ENCODE results near the gene MAPK12. TPM values are rescaled to one million over a fixed set of nuclear protein-coding genes. Genes with fewer than 3 reads are reported as not detected.

Gene MAPK12
- total RNA-seq, 1 donor from 2014 or later = 63.3 TPM

DNA sequence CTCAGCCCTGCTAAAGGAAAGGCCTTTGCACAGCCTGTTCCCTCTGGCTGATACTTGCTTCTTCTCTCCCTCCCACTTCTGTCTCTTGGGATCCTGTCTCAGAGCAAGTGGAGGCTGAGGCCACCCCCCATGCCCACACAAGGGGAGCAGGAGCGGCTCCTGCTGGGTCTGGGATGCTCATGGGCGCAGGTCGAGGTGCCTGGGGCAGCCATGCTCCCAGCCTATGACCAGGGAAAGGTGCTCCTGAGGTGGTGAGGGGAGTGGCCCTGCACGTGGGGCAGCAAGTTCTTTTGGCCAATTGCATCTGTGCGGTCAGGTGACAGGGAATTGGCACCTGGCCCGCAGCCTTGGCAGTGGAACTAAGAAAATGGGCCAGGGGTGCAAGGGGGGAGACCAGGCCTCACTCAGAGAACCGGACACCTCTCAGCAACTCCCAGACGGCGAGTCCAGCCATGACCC is 7.2 kb upstream of the MAPK12 start:
- peaks cover 19% of the 10 kb centered on the region for H3K4me1 Mint-ChIP-seq
- peak overlapping the region; percentile 64 for H3K4me3 Mint-ChIP-seq
- no peaks in the 10 kb centered on the region for H3K9me3 Mint-ChIP-seq
- peaks cover under 1% of the 10 kb centered on the region for H3K36me3 Mint-ChIP-seq
- DNase-seq (ENCODE audit: low spot score in 2 of 2, unreplicated experiment in 2 of 2) = no peak
- no peak overlapping the region for H3K27ac Mint-ChIP-seq
- TF ChIP-seq CTCF (IDR thresholded peaks at IDR 0.05; ENCODE audit: unreplicated experiment) = no peak
- peaks cover 25% of the 10 kb centered on the region for H3K27me3 Mint-ChIP-seq (ENCODE audit: low read depth)

GRCh38 chr22:50267591-50268390 is 6.3 kb upstream of the MAPK12 start:
- no peak for TF ChIP-seq CTCF (IDR thresholded peaks at IDR 0.05; ENCODE audit: unreplicated experiment)
- H3K27ac Mint-ChIP-seq = no peak overlapping the region
- peaks cover 18% of the 10 kb centered on the region for H3K4me1 Mint-ChIP-seq
- no peak overlapping the region for H3K4me3 Mint-ChIP-seq
- peaks cover 25% of the 10 kb centered on the region for H3K27me3 Mint-ChIP-seq (ENCODE audit: low read depth)
- no peaks in the 10 kb centered on the region for H3K9me3 Mint-ChIP-seq
- H3K36me3 Mint-ChIP-seq = no peaks in the 10 kb centered on the region
- DNase-seq (ENCODE audit: low spot score in 2 of 2, unreplicated experiment in 2 of 2) = peak in 1 of 2 experiments; percentile 52

- Mint-ChIP-seq H3K36me3 (no peaks in the 10 kb centered on the region), H3K4me3 (no peak overlapping the region), H3K27me3 (ENCODE audit: low read depth) (peaks cover 31% of the 10 kb centered on the region), H3K4me1 (peaks cover 21% of the 10 kb centered on the region), H3K27ac (no peak overlapping the region), H3K9me3 (no peaks in the 10 kb centered on the region)
- no peak for TF ChIP-seq CTCF (IDR thresholded peaks at IDR 0.05; ENCODE audit: unreplicated experiment)
- DNase-seq (ENCODE audit: low spot score in 2 of 2, unreplicated experiment in 2 of 2) = no peak
These were observed 5.5 kb upstream of the MAPK12 start for GRCh38 chr22:50266994-50267393.

- no peak overlapping the region for H3K4me3 Mint-ChIP-seq
- no peak overlapping the region for H3K27ac Mint-ChIP-seq
- peaks cover 31% of the 10 kb centered on the region for H3K27me3 Mint-ChIP-seq (ENCODE audit: low read depth)
- H3K36me3 Mint-ChIP-seq = no peaks in the 10 kb centered on the region
- H3K4me1 Mint-ChIP-seq = peaks cover 16% of the 10 kb centered on the region
- DNase-seq (ENCODE audit: low spot score in 2 of 2, unreplicated experiment in 2 of 2) = no peak
- TF ChIP-seq CTCF (IDR thresholded peaks at IDR 0.05; ENCODE audit: unreplicated experiment) = no peak
- H3K9me3 Mint-ChIP-seq = no peaks in the 10 kb centered on the region
These were observed 3.6 kb upstream of the MAPK12 start for GRCh38 chr22:50264946-50265669.

GRCh38 chr22:50264104-50264745 is 2.7 kb upstream of the MAPK12 start:
- Mint-ChIP-seq H3K27me3 (ENCODE audit: low read depth) (peaks cover 25% of the 10 kb centered on the region), H3K27ac (no peak overlapping the region), H3K9me3 (no peaks in the 10 kb centered on the region), H3K4me3 (no peak overlapping the region), H3K36me3 (no peaks in the 10 kb centered on the region), H3K4me1 (peaks cover 13% of the 10 kb centered on the region)
- DNase-seq (ENCODE audit: low spot score in 2 of 2, unreplicated experiment in 2 of 2) = no peak
- no peak for TF ChIP-seq CTCF (IDR thresholded peaks at IDR 0.05; ENCODE audit: unreplicated experiment)
